OCI-LY3 (cell line): Measurements from ENCODE around the gene BAG1.

Source experiments
- H2AFZ ChIP-seq: fragments of 200-600, 300-600 bp; shearing (Covaris generic); 2 replicates; pipeline ENCODE4 v1.6.0; 2014; ENCODE audit warnings: antibody characterized with exemption, low read depth, low read length
- H3K27ac ChIP-seq: fragments of 200-600, 300-600 bp; sonication (generic); 2 replicates; pipeline ENCODE4 v1.5.1; 2014; ENCODE audit warnings: mild to moderate bottlenecking, low read length, moderate library complexity, mixed read lengths
- H3K27me3 ChIP-seq: fragments of 200-600, 300-600 bp; sonication (generic); 2 replicates; pipeline ENCODE4 v1.6.1; 2014; ENCODE audit warnings: low read depth, low read length, mixed read lengths
- H3K36me3 ChIP-seq: fragments of 200-600, 300-600 bp; sonication (generic); replicated peaks from 2 replicates; pipeline ENCODE3; 2014; ENCODE audit warnings: low read depth, low read length, mixed read lengths
- H3K4me1 ChIP-seq: fragments of 300-600, 200-600 bp; sonication (generic); 2 replicates; pipeline ENCODE4 v1.6.1; 2014; ENCODE audit warnings: low read length, mixed read lengths
- H3K4me2 ChIP-seq: fragments of 200-600, 300-600 bp; sonication (generic); 2 replicates; pipeline ENCODE4 v1.6.1; 2014; ENCODE audit warnings: low read length, mixed read lengths
- H3K4me3 ChIP-seq: fragments of 300-600, 200-600 bp; sonication (generic); 2 replicates; pipeline ENCODE4 v1.5.1; 2014; ENCODE audit warnings: antibody characterized with exemption, mild to moderate bottlenecking, low read length, moderate library complexity
- H3K79me2 ChIP-seq: fragments of 300-600, 200-600 bp; shearing (Covaris generic); 2 replicates; pipeline ENCODE4 v1.6.1; 2014; ENCODE audit warnings: mild to moderate bottlenecking, low read length, mixed read lengths
- H3K9ac ChIP-seq: fragments of 300-600, 200-600 bp; shearing (Covaris generic); 2 replicates; pipeline ENCODE4 v1.6.0; 2014; ENCODE audit warnings: mild to moderate bottlenecking, low read length, moderate library complexity
- H3K9me3 ChIP-seq: fragments of 200-600, 300-600 bp; shearing (Covaris generic); 2 replicates; pipeline ENCODE4 v1.6.1; 2014; ENCODE audit warnings: low read length, mixed read lengths; ENCODE audit not compliant: insufficient read depth
- H4K20me1 ChIP-seq: fragments of 200-600, 300-600 bp; sonication (generic); 2 replicates; pipeline ENCODE4 v1.6.1; 2016; ENCODE audit warnings: low read length, mixed read lengths; ENCODE audit not compliant: insufficient read depth
- EZH2phosphoT487 ChIP-seq: fragments of 200-600 bp; shearing (Covaris generic); IDR thresholded peaks from 2 replicates; pipeline ENCODE4 v1.6.1; 2018; ENCODE audit warnings: antibody characterized with exemption, mixed run types, low read depth
- TF ChIP-seq, protein P1 (sequence below): fragments of 200-600, 300-600 bp; sonication (generic); IDR thresholded peaks from 2 replicates; pipeline ENCODE4 v1.5.1; 2014; ENCODE audit warnings: antibody characterized with exemption, low read length, low read depth

BAG1 gene

GRCh38 chr9:33254211-33254610 lies 10.3 kb downstream of the BAG1 start:
- H3K9ac ChIP-seq: no peak overlapping the region
- H3K27me3 ChIP-seq: no peaks in the 10 kb centered on the region
- H3K9me3 ChIP-seq: no peaks in the 10 kb centered on the region
- no peak overlapping the region for H2AFZ ChIP-seq
- no peak for TF ChIP-seq EZH2phosphoT487
- TF ChIP-seq, protein P1, sequence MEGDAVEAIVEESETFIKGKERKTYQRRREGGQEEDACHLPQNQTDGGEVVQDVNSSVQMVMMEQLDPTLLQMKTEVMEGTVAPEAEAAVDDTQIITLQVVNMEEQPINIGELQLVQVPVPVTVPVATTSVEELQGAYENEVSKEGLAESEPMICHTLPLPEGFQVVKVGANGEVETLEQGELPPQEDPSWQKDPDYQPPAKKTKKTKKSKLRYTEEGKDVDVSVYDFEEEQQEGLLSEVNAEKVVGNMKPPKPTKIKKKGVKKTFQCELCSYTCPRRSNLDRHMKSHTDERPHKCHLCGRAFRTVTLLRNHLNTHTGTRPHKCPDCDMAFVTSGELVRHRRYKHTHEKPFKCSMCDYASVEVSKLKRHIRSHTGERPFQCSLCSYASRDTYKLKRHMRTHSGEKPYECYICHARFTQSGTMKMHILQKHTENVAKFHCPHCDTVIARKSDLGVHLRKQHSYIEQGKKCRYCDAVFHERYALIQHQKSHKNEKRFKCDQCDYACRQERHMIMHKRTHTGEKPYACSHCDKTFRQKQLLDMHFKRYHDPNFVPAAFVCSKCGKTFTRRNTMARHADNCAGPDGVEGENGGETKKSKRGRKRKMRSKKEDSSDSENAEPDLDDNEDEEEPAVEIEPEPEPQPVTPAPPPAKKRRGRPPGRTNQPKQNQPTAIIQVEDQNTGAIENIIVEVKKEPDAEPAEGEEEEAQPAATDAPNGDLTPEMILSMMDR: no peak
- no peaks in the 10 kb centered on the region for H3K79me2 ChIP-seq
- peaks cover 55% of the 10 kb centered on the region for H3K36me3 ChIP-seq
- no peaks in the 10 kb centered on the region for H4K20me1 ChIP-seq
- no peak overlapping the region for H3K27ac ChIP-seq
- H3K4me2 ChIP-seq: no peak overlapping the region
- no peak overlapping the region for H3K4me3 ChIP-seq
- peaks cover 2% of the 10 kb centered on the region; the same call in 1 of the 2 replicates for H3K4me1 ChIP-seq

DNA sequence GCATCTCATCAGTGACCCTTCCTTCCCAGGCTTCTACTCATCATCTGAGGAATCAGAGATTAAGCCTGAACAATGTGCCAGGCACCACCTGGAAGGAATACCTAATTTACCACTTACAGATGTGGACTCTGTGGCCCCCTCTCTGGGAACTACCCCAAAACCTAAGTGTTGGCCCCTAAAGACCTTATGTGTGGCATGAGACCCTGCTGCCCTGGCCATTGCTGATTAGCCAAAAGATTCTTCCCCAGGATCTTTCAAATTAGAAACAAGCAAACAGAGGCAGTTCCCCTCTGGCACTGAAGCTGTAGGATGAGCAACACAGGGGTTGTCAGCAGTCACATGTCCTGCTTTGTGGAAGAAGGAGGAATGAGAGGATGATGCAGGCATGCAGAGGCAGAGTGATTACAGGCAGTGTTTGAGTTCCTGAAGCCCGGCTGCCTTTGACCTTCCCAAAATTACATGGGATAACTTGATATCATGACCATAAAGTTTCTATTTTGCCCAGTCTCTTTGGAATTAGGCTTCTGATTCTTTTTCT lies 14.0 kb downstream of the BAG1 start:
- peaks cover 37% of the 10 kb centered on the region for H3K36me3 ChIP-seq

DNA sequence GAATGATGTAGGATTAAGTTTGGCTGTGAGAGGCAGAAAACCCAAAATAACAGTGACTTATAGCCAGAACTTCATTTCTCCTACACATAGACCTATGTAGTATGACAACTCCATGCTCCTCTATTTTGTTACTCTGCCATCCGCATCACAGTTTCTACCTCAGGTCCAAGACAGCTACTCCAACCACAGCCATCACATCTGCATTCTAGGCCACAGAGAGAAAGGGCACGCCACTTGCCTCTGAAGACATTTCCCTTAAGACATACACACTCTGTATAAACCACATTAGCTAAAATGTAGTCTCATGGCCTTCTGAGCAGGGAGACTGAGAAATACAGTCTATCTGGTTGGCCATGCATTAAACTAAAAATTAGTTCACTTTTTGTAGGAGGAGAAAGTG lies 14.5 kb downstream of the BAG1 start:
- no peak overlapping the region for H3K9ac ChIP-seq
- H3K79me2 ChIP-seq: no peaks in the 10 kb centered on the region
- no peak overlapping the region for H2AFZ ChIP-seq
- no peak overlapping the region for H3K4me2 ChIP-seq
- H4K20me1 ChIP-seq: no peaks in the 10 kb centered on the region
- H3K4me1 ChIP-seq: peaks cover 4% of the 10 kb centered on the region; the same call in 1 of the 2 replicates
- peaks cover 32% of the 10 kb centered on the region for H3K36me3 ChIP-seq
- H3K4me3 ChIP-seq: no peak overlapping the region
- no peaks in the 10 kb centered on the region for H3K27me3 ChIP-seq
- H3K9me3 ChIP-seq: no peaks in the 10 kb centered on the region
- TF ChIP-seq, protein P1: no peak
- TF ChIP-seq EZH2phosphoT487: no peak
- H3K27ac ChIP-seq: no peak overlapping the region

More for the DNA sequence above, 14.0 kb downstream of the BAG1 start:
- H3K27ac ChIP-seq: no peak overlapping the region
- H3K9me3 ChIP-seq: no peaks in the 10 kb centered on the region
- H2AFZ ChIP-seq: no peak overlapping the region
- no peak overlapping the region for H3K4me3 ChIP-seq
- no peak overlapping the region for H3K9ac ChIP-seq
- H3K27me3 ChIP-seq: no peaks in the 10 kb centered on the region
- no peaks in the 10 kb centered on the region for H4K20me1 ChIP-seq
- H3K4me2 ChIP-seq: no peak overlapping the region
- TF ChIP-seq EZH2phosphoT487: no peak
- TF ChIP-seq, protein P1: no peak
- H3K79me2 ChIP-seq: no peaks in the 10 kb centered on the region
- peaks cover 4% of the 10 kb centered on the region; the same call in 1 of the 2 replicates for H3K4me1 ChIP-seq

DNA sequence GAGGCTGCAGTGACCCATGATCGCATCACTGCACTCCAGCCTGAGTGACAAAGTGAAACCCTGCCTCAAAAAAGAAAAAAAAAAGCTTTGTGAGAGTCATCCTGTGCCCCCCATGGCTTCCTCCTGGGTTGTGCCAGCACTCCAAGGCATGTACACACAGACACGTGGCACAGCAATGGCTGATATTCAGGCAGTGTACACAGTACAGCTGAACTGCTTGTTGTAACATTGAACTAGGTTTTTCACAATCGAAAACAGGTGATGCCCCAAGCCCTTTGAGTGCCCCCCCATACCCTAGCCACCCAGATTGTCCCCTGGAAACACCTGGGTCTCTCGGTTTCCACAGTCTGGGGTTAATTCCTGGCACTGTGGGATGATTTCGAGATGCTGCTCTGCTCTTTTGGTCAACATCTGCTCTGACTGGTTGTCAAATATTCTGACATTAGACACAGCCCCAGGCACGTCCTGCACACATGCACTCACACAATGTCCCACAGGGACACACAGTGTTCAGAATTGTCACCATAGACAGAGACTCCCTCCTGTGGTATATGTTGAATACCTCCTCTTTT lies 15.3 kb downstream of the BAG1 start:
- Histone ChIP-seq H3K27me3 (no peaks in the 10 kb centered on the region), H3K4me2 (no peak overlapping the region), H3K79me2 (no peaks in the 10 kb centered on the region), H3K27ac (no peak overlapping the region), H3K4me3 (no peak overlapping the region), H3K36me3 (peaks cover 23% of the 10 kb centered on the region), H2AFZ (no peak overlapping the region), H4K20me1 (no peaks in the 10 kb centered on the region), H3K4me1 (peaks cover 4% of the 10 kb centered on the region; the same call in 1 of the 2 replicates), H3K9me3 (no peaks in the 10 kb centered on the region), H3K9ac (no peak overlapping the region)
- TF ChIP-seq, protein P1: no peak
- TF ChIP-seq EZH2phosphoT487: no peak
